ENCODE measurements around the gene TPP2.

- no peak for TF ChIP-seq ATF1 (CRISPR knock-in tag; IDR thresholded peaks at IDR 0.05)
- TF ChIP-seq, protein P1, sequence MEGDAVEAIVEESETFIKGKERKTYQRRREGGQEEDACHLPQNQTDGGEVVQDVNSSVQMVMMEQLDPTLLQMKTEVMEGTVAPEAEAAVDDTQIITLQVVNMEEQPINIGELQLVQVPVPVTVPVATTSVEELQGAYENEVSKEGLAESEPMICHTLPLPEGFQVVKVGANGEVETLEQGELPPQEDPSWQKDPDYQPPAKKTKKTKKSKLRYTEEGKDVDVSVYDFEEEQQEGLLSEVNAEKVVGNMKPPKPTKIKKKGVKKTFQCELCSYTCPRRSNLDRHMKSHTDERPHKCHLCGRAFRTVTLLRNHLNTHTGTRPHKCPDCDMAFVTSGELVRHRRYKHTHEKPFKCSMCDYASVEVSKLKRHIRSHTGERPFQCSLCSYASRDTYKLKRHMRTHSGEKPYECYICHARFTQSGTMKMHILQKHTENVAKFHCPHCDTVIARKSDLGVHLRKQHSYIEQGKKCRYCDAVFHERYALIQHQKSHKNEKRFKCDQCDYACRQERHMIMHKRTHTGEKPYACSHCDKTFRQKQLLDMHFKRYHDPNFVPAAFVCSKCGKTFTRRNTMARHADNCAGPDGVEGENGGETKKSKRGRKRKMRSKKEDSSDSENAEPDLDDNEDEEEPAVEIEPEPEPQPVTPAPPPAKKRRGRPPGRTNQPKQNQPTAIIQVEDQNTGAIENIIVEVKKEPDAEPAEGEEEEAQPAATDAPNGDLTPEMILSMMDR (IDR thresholded peaks at IDR 0.05) = no peak
- TF ChIP-seq NFE2L1 (CRISPR knock-in tag; IDR thresholded peaks at IDR 0.05) = no peak
- TF ChIP-seq, protein P2, sequence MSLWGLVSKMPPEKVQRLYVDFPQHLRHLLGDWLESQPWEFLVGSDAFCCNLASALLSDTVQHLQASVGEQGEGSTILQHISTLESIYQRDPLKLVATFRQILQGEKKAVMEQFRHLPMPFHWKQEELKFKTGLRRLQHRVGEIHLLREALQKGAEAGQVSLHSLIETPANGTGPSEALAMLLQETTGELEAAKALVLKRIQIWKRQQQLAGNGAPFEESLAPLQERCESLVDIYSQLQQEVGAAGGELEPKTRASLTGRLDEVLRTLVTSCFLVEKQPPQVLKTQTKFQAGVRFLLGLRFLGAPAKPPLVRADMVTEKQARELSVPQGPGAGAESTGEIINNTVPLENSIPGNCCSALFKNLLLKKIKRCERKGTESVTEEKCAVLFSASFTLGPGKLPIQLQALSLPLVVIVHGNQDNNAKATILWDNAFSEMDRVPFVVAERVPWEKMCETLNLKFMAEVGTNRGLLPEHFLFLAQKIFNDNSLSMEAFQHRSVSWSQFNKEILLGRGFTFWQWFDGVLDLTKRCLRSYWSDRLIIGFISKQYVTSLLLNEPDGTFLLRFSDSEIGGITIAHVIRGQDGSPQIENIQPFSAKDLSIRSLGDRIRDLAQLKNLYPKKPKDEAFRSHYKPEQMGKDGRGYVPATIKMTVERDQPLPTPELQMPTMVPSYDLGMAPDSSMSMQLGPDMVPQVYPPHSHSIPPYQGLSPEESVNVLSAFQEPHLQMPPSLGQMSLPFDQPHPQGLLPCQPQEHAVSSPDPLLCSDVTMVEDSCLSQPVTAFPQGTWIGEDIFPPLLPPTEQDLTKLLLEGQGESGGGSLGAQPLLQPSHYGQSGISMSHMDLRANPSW (CRISPR knock-in tag; conservative IDR thresholded peaks at IDR 0.05; ENCODE audit: low read depth) = no peak
- TF ChIP-seq, protein P3, sequence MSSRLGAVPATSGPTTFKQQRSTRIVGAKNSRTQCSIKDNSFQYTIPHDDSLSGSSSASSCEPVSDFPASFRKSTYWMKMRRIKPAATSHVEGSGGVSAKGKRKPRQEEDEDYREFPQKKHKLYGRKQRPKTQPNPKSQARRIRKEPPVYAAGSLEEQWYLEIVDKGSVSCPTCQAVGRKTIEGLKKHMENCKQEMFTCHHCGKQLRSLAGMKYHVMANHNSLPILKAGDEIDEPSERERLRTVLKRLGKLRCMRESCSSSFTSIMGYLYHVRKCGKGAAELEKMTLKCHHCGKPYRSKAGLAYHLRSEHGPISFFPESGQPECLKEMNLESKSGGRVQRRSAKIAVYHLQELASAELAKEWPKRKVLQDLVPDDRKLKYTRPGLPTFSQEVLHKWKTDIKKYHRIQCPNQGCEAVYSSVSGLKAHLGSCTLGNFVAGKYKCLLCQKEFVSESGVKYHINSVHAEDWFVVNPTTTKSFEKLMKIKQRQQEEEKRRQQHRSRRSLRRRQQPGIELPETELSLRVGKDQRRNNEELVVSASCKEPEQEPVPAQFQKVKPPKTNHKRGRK (CRISPR knock-in tag; IDR thresholded peaks at IDR 0.05; ENCODE audit: borderline replicate concordance) = no peak
- TF ChIP-seq, protein P4, sequence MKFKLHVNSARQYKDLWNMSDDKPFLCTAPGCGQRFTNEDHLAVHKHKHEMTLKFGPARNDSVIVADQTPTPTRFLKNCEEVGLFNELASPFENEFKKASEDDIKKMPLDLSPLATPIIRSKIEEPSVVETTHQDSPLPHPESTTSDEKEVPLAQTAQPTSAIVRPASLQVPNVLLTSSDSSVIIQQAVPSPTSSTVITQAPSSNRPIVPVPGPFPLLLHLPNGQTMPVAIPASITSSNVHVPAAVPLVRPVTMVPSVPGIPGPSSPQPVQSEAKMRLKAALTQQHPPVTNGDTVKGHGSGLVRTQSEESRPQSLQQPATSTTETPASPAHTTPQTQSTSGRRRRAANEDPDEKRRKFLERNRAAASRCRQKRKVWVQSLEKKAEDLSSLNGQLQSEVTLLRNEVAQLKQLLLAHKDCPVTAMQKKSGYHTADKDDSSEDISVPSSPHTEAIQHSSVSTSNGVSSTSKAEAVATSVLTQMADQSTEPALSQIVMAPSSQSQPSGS (CRISPR knock-in tag; IDR thresholded peaks at IDR 0.05; ENCODE audit: borderline replicate concordance, low read depth) = no peak
- no peak for TF ChIP-seq PRRX2 (CRISPR knock-in tag; IDR thresholded peaks at IDR 0.05)
- TF ChIP-seq SP1 (CRISPR knock-in tag; conservative IDR thresholded peaks at IDR 0.05) = no peak
- no peak for TF ChIP-seq HMGXB4 (CRISPR knock-in tag; IDR thresholded peaks at IDR 0.05)
- TF ChIP-seq, protein P5, sequence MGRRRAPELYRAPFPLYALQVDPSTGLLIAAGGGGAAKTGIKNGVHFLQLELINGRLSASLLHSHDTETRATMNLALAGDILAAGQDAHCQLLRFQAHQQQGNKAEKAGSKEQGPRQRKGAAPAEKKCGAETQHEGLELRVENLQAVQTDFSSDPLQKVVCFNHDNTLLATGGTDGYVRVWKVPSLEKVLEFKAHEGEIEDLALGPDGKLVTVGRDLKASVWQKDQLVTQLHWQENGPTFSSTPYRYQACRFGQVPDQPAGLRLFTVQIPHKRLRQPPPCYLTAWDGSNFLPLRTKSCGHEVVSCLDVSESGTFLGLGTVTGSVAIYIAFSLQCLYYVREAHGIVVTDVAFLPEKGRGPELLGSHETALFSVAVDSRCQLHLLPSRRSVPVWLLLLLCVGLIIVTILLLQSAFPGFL (CRISPR knock-in tag; IDR thresholded peaks at IDR 0.05; ENCODE audit: borderline replicate concordance) = no peak
- TF ChIP-seq, protein P6, sequence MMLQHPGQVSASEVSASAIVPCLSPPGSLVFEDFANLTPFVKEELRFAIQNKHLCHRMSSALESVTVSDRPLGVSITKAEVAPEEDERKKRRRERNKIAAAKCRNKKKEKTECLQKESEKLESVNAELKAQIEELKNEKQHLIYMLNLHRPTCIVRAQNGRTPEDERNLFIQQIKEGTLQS (CRISPR knock-in tag; conservative IDR thresholded peaks at IDR 0.05) = no peak
- no peak for TF ChIP-seq NR1H2 (CRISPR knock-in tag; IDR thresholded peaks at IDR 0.05)
- no peak for TF ChIP-seq ZBTB43 (CRISPR knock-in tag; IDR thresholded peaks at IDR 0.05)
- TF ChIP-seq IRF2 (CRISPR knock-in tag; IDR thresholded peaks at IDR 0.05; ENCODE audit: borderline replicate concordance, low read depth) = no peak
These were observed 110.7 kb downstream of the TPP2 start for GRCh38 chr13:102707467-102707866.
